Stimulated activated CD4-positive, alpha-beta T cell treated with anti-CD3 and anti-CD28 coated beads, Interleukin-12 subunit alpha, Interleukin-12 subunit beta, amount 100 ng/mL, for 48 hours (primary cell): ENCODE results near the gene DNM2.
"Not testable (repeated sequence)": the region's sequence is repeated elsewhere in the genome, so short reads cannot be mapped to it uniquely, and the experiment has no call there.

Experiments used
- DNase-seq, 3 donors: peaks; one replicate each; pipeline ENCODE4 v3.0.0-alpha.2; 2020; ENCODE audit warnings: low read depth in 2 of 3, low spot score in 1 of 3

Gene DNM2

GRCh38 chr19:10724573-10725071 lies 6.7 kb downstream of the DNM2 start:
- no peak for DNase-seq

GRCh38 chr19:10725415-10725814 lies 7.5 kb downstream of the DNM2 start:
- DNase-seq, result no peak

DNA sequence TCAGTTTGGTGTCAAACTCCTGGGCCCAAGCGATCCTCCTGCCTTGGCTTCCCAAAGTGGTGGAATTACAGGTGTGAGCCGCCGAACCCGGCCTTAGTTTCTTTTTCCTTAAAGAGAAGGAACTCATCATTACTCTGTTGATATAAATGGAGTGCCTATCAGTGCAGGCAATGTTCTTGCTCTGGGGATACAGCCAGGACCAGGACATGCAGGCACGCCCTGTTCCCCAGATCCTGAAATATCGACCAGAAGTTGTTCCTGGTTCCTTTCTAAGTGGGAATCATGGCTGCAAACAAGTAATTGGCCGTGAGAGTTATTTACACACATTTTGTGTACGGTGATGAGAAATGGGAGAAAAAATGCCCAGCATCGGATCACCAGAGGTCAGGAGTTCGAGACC lies 8.4 kb downstream of the DNM2 start:
- no peak for DNase-seq

DNA sequence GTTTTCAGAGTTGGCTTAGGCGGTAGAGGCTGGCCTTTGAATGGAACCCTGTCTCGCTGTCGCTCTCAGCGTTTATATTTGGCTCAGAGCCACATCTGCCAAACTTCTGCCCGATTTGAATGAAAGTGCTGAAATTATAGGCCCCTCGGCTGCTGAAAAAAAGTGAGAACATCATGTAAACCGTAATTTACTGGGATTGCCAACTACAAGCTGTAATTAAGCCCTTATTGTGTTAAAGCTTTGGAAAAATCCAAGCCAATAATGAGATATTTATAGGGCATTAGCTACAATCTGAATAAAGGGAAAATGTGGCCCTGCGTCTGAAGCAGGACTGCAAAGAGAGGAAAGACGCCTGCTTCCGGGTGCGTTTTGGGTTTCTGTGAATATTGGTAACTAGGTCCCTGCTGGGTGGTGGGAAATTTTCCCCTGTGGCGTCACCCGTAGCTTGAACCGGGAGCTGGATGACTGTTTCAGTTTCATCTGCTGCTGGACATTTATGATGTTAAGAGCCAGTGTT lies 9.9 kb downstream of the DNM2 start:
- DNase-seq, result no peak

DNA sequence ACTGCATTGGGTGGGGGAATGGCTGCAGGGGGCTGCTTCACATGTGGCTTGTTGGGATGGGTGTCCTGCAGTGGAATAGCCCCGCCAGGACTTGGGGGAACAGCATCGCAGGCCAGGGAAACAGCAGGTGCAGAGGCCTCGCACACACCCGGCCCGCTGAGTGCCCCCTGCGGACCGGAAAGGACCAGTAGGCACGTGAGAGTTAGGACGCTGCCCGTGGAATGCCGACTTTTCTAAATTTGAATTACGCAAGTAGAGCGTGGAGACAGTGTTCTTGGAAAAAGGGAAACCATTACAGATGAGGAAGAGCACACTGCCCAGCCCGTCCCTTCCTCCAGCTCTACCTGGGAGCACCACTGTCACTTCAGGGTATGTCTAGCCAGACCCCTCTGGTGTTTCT lies 11.5 kb downstream of the DNM2 start:
- no peak for DNase-seq

GRCh38 chr19:10730932-10731331 lies 13.1 kb downstream of the DNM2 start:
- DNase-seq, result no peak

- no peak for DNase-seq
These were observed 17.9 kb downstream of the DNM2 start for GRCh38 chr19:10735741-10736140.

DNA sequence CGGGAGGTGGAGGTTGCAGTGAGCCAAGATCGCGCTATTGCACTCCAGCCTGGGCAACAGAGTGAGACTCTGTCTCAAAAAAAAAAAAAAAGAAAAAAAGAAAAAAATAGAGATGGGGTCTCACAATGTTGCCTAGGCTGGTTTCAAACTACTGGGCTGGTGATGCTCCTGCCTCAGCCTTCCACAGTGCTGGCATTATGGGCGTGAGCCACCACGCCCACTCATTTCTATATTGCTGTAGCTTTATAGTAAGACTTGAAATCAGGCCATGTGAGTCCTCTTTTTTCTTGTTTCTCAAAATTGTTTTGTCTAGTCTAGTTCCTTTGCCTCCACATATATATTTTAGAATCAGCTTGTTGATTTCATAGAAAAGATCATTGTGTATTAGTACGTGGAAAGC lies 18.3 kb downstream of the DNM2 start:
- no peak for DNase-seq

- no peak for DNase-seq
These were observed 19.2 kb downstream of the DNM2 start for GRCh38 chr19:10736916-10737551.

GRCh38 chr19:10737722-10738121 lies 19.8 kb downstream of the DNM2 start:
- DNase-seq, result no peak

DNA sequence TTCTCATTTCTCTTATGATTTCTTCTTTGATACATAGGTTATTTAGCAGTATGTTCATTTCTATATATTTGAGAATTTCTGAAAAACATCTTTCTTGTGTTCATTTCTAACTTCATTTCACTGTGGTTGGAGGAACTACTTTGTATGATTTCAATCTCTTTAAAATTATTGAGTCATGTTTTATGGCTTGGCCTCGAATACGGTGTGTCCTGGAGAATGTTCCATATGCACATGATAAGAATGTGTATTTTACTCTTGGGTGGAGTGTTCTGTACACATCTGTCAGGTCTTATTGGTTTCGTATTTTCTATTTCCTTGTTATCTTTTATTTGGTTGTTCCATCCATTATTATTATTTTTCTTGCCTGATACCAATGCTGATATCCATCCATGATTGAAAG lies 22.9 kb downstream of the DNM2 start:
- no peak for DNase-seq

- no peak for DNase-seq
These were observed 24.6 kb downstream of the DNM2 start for GRCh38 chr19:10742476-10742875.

DNA sequence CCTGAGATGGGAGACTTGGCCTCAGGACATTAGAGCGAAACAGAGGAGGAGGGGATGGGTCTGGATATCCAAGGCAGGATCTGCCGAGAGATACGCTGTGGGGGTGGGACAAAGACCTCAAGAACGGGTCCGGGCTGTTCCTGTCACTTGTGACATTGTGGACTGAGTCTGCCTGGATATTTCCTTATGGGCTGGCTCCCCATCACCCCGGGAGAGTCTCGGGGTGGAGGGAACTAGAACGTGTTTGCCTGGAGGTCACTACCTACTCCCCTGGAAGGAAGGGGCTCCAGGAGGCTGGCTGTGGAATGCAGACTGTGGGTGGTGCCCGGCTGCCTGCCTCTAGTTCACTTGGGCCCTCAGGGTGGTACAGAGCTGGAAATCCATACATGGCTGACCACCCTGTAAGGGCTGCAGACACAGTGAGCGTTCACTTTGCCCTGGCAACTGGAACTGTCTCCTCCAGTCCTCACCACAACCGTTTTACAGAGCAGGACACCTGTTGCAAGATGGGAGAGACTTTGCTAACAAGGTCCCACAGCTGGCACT lies 26.4 kb downstream of the DNM2 start:
- DNase-seq, result no peak

DNA sequence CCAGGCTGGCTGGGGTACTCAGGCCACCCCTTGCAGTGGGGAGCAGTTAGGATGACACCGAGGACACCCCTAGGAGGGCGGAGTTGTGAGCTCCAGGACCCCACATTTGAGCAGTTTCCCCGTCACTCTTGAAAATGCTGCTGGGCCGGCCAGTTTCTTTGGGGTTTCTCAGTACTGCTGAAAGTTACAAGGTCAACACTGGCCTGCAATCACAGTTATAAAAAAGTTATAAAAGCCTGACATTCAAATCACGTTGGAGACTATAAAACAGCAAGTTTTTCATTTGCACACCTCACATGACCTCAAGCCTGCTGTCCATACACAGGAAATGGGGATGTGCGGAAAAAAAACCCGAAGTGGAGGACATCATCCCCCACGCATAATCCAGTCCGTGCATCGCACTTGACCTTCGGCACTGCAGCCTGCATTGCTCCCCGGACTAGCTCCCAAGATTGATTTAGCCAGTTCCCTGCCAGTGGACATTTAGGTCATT lies 27.0 kb downstream of the DNM2 start:
- DNase-seq, result no peak

DNA sequence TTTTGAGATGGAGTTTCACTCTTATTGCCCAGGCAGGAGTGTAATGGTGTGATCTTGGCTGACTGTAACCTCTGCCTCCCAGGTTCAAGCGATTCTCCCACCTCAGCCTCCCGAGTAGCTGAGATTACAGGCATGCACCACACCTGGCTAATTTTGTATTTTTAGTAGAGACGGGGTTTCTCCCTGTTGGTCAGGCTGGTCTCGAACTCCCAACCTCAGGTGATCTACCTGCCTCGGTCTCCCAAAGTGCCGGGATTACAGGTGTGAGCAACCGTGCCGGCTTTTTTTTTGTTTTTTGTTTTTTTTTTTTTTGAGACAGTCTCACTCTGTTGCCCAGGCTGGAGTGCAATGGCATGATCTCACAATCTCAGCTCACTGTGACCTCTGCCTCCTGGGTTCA lies 28.6 kb downstream of the DNM2 start:
- DNase-seq, result not testable (repeated sequence)

DNA sequence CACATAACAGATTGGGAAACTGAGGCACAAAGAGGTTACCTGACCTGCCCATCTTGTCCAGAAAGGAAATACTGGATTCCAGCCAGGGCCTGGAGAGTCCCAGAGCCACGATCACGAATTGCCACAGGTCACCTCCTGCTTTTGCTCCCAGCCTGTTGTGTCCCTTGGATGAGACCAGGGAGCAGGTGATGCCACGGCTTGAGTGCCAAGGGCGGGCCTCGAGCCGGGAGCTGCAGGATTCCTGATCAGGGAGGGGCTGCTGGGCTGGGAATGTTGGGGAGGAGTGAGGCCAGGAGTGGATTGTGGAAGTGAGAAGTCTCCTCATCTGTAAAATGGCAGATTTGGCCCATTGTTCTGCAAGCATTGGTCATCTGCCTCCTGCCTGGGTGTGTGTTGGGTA lies 29.4 kb downstream of the DNM2 start:
- no peak for DNase-seq

DNA sequence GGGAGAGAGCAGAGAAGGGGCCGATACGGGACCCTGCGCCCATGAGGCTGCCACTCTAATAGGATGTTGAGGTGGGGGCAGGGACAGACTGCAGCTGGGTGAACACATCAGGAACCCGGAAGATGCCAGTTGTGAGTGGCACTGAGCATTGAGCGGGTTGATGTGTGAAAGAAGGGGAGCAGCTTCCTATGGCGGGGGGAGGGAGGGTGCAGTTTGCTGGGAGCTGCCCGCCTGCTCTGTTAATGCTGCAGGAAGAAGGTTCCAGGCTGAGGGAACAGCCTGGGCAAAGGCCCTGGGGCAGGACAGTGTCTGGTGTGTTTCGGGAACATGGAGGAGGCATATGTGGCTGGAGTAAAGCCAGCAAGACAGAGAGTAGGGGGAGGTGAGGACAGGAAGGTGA lies 29.8 kb downstream of the DNM2 start:
- no peak for DNase-seq

DNA sequence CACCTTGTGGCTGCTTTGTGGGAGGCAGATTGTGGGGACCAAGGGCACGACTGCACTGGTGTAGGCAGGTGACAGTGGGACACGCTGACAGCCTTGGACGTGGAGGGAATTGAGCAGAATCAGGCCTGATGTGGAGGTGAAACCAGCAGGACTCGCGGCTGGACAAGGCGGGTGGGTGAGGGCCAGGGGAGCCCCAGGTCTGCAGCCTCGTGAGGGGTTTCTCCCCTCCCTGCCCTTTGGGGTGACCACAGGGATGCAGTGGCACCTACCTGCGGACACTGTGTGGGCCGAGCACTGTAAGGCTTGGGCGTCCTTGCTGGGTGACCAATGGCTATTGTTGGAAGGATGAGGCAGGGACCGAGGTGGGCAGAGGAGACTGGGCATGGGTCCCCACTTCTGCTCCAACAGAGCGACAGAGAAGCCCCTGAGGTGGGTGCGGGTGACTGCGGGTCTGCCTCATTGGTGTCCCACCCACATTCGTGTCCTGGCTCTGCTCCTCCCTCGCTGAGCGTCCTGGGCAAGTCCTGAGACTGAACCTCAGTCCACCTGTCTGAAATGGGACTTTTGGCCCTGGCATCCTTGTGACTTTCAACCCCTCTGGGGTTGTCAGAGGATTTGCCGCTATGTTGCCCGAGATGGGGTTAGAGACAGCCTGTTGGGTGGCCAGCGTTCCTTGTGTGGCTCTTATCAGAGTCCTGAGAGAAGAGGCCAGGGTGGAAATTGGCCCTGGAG lies 30.5 kb downstream of the DNM2 start:
- DNase-seq, result no peak

- DNase-seq, result no peak
These were observed 31.1 kb downstream of the DNM2 start for GRCh38 chr19:10748927-10749434.

DNA sequence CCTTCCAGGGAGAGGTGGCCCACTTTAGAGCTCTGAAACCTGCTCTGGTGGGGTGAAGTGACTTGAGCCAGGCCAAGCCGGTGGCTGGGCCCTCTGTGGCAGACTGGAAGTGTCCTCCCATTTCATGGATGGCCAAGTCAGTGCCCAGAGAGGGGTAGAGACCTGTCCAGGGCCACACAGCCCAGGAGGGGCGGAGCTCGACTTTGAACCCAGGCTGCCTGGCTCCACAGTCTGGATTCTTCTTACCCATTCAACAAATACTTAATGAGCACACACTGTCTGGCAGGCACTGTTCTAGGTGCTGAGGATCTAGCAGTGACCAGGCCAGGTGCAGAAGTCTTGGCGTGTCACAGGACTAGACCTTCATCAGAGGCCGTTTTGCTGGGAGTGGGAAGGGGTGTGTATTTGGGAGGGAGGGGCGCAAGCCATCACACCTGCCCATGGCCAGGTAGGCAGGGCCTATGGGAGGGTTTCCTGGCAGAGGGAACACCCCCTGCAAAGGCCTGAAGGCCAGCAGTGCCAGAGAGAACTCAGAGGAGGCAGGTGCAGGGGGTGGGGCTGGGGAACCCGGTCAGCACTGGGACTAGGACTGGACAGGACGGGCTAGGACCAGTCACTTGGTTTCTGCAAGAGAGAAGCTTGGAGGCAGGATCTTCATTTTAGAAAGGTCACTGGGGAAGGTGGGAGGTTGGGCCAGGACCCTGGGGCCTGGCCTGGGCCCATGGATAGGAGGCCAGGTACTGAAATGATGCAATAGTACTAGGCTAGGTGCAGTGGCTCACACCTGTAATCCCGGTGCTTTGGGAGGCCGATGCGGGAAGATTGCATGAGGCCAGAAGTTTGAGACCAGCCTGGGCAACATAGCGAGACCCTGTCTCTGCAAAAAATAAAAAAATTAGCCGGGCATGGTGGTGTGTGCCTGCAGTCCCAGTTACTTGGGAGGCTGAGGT lies 31.8 kb downstream of the DNM2 start:
- DNase-seq, result no peak
